ENCODE results near the gene SH3PXD2A.

The SH3PXD2A gene

GRCh38 chr10:103545771-103546281 is 309.6 kb downstream of the SH3PXD2A start:
- H3K9ac ChIP-seq (ENCODE audit: low read depth, low read length), result no peak overlapping the region
- H3K4me3 ChIP-seq (ENCODE audit: low read depth, low read length), result no peak overlapping the region
- no peaks in the 10 kb centered on the region for H3K27me3 ChIP-seq (ENCODE audit: control insufficient read depth, insufficient read depth, low read length)
- H3K9me3 ChIP-seq (ENCODE audit: control insufficient read depth, insufficient read depth, low read length), result no peaks in the 10 kb centered on the region
- peaks cover 8% of the 10 kb centered on the region for H3K4me1 ChIP-seq (ENCODE audit: control insufficient read depth, insufficient read depth, low read length)
- H3K36me3 ChIP-seq (ENCODE audit: control insufficient read depth, insufficient read depth, low read length), result no peaks in the 10 kb centered on the region

GRCh38 chr10:103545366-103545765 is 310.0 kb downstream of the SH3PXD2A start:
- Histone ChIP-seq H3K4me1 (ENCODE audit: control insufficient read depth, insufficient read depth, low read length) (peaks cover 8% of the 10 kb centered on the region), H3K36me3 (ENCODE audit: control insufficient read depth, insufficient read depth, low read length) (no peaks in the 10 kb centered on the region), H3K27me3 (ENCODE audit: control insufficient read depth, insufficient read depth, low read length) (no peaks in the 10 kb centered on the region), H3K4me3 (ENCODE audit: low read depth, low read length) (no peak overlapping the region), H3K9ac (ENCODE audit: low read depth, low read length) (no peak overlapping the region), H3K9me3 (ENCODE audit: control insufficient read depth, insufficient read depth, low read length) (no peaks in the 10 kb centered on the region)

- peaks cover 8% of the 10 kb centered on the region for H3K4me1 ChIP-seq (ENCODE audit: control insufficient read depth, insufficient read depth, low read length)
Observed at GRCh38 chr10:103544657-103545310, 310.6 kb downstream of the SH3PXD2A start.

More at GRCh38 chr10:103544657-103545310, 310.6 kb downstream of the SH3PXD2A start:
- H3K4me3 ChIP-seq (ENCODE audit: low read depth, low read length), result no peak overlapping the region
- H3K9ac ChIP-seq (ENCODE audit: low read depth, low read length), result no peak overlapping the region
- H3K9me3 ChIP-seq (ENCODE audit: control insufficient read depth, insufficient read depth, low read length), result no peaks in the 10 kb centered on the region
- no peaks in the 10 kb centered on the region for H3K36me3 ChIP-seq (ENCODE audit: control insufficient read depth, insufficient read depth, low read length)
- H3K27me3 ChIP-seq (ENCODE audit: control insufficient read depth, insufficient read depth, low read length), result no peaks in the 10 kb centered on the region

All from iPS-15b (cell line).